C4-2B (cell line): ENCODE measurements around the gene TSSK6.
A peak's percentile ranks its signal among the peaks of the same experiment; 100 is the strongest.

Source experiments
- H3K27ac ChIP-seq: fragments of 450-650 bp; 2 replicates; pipeline ENCODE4 v1.5.1; 2017
- ZFX ChIP-seq: fragments of 450-650 bp; IDR thresholded peaks from 2 replicates; pipeline ENCODE4 v1.6.1; 2017
- TF ChIP-seq, protein P1 (sequence below): fragments of 450-650 bp; conservative IDR thresholded peaks from 2 replicates; pipeline ENCODE4 v1.5.1; 2017; ENCODE audit warnings: mild to moderate bottlenecking

The TSSK6 gene

DNA sequence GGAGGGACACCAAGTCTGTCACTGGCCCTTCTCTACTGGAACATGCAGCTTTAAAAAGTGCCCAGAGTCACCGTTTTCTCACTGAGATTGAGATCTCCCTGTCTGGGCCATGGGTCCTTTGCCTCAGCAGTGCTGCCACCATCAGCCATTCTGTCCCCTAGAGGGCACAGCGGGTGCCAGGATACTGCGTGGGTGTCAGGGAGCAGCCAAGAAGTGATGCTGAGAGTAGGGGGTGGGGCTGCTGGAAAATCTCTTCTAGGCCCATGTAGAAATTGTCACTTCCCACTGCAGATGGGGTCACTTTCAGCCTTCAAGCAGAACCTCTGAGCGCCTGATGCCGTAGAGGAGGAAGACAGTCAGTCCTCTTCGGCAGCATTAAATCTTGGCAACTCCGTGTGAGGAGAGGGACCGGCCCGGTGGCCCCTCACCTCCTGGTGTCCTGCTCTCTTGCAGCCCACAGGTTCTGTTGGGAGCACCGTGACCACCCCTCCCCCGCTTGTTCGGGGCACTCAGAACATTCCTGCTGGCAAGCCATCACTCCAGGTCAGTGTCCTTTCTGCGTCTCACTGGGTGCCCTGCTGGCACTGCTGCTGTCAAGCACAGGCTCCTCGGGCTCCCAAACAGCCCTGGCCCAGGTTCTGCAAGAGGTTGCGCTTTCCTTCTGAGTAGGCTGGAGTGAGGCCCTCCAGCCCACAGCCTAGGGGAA is 21.4 kb downstream of the TSSK6 start:
- H3K27ac ChIP-seq, result no peak overlapping the region
- no peak for TF ChIP-seq ZFX
- TF ChIP-seq, protein P1, sequence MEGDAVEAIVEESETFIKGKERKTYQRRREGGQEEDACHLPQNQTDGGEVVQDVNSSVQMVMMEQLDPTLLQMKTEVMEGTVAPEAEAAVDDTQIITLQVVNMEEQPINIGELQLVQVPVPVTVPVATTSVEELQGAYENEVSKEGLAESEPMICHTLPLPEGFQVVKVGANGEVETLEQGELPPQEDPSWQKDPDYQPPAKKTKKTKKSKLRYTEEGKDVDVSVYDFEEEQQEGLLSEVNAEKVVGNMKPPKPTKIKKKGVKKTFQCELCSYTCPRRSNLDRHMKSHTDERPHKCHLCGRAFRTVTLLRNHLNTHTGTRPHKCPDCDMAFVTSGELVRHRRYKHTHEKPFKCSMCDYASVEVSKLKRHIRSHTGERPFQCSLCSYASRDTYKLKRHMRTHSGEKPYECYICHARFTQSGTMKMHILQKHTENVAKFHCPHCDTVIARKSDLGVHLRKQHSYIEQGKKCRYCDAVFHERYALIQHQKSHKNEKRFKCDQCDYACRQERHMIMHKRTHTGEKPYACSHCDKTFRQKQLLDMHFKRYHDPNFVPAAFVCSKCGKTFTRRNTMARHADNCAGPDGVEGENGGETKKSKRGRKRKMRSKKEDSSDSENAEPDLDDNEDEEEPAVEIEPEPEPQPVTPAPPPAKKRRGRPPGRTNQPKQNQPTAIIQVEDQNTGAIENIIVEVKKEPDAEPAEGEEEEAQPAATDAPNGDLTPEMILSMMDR, result no peak

GRCh38 chr19:19492026-19492610 is 23.2 kb downstream of the TSSK6 start:
- H3K27ac ChIP-seq, result no peak overlapping the region
- TF ChIP-seq, protein P1, result no peak
- no peak for TF ChIP-seq ZFX

GRCh38 chr19:19491321-19492025 is 23.9 kb downstream of the TSSK6 start:
- TF ChIP-seq, protein P1, result no peak
- TF ChIP-seq ZFX, result no peak
- no peak overlapping the region for H3K27ac ChIP-seq

DNA sequence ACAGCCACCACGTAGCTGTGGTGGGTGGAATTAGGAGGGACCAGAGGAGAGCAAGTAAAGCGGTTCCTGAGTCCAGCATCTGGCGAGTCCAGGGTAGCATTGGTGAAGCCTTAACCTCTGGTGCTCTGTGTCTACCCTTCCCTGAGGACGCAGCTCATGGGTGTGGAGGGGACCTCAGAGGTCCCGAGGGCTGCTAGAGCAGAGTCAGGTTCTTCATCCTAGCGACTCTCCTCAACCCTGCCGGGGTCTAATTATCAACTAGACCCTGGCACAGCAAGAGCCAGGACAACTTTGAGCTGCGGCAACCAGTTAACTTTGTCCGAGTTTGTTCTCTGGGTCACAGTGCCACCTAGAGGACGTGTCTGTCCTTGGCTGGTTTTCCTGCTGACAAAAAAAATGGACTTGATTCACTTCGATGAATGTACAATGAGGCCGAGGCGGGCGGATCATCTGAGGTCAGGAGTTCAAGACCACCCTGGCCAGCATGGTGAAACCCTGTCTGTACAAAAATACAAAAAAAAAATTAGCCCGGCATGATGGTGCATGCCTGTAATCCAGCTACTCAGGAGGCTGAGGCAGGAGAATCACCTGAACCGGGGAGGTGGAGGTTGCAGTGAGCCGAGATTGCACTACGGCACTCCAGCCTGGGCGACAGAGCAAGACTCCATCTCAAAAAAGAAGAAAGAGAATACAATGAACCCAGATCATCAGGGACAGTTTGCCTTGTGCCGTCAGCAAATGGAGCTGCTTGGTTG is 25.0 kb downstream of the TSSK6 start:
- TF ChIP-seq ZFX, result no peak
- TF ChIP-seq, protein P1, result peak; percentile 92
- peak overlapping the region; percentile 78 for H3K27ac ChIP-seq

- TF ChIP-seq, protein P1, result no peak
- no peak for TF ChIP-seq ZFX
- peak overlapping the region; percentile 78 for H3K27ac ChIP-seq
Measured at GRCh38 chr19:19489804-19490204, 25.5 kb downstream of the TSSK6 start.

DNA sequence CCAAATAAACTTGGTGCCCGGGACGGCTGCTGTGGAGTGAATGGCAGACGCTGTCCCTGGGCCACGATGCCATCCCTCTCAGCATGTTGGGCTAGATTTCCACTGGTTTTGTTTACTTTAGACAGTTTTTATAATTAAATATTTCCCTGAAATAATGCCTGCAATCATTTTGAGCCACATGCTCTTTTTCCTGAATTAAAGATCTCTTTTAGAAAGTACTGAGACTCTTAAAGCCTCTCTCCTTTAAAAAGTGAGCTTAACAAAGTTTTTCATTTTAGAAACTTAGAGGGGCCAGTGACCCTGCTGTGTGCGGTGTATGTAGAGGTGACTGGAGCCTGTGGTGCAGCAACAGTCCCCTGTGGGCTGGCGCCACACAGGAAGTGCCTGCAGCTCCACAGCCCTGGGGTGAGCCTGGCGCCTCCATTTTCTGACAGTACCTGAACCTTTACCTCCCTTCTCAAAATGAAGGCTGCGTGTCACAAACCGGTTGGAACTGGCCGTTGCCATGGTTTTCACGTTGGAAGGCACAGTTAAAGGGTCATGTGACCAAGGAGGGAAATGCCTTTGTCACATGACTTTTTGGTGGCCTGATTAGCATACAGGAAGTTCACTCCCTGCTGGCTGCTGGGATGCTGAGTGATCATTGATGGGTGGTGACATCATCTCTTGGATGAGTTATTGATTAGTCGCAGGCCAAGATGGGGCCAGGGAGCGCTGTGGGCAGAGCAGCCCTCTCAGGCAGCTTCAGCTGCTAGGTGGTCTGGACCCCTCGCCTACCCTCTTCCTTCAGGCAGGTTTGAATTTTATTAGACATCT is 26.3 kb downstream of the TSSK6 start:
- peak overlapping the region; percentile 78 for H3K27ac ChIP-seq
- TF ChIP-seq ZFX, result no peak
- TF ChIP-seq, protein P1, result no peak
